GM23338 (cell line): ENCODE measurements around the gene TMED7. TPM values are rescaled to one million over a fixed set of nuclear protein-coding genes. Genes with fewer than 3 reads are reported as not detected.

Experiments used
- ATAC-seq: fragments of 200-7000 bp; cut with Tn5 transposase; 3 replicates; pipeline ENCODE4 v1.9.1; 2020
- DNase-seq: peaks from one replicate; pipeline ENCODE4 v3.0.0-alpha.2; 2015; ENCODE audit warnings: low spot score
- H2AFZ ChIP-seq: fragments of 200-600 bp; sonication (generic); 2 replicates; pipeline ENCODE4 v1.8.0; 2016; ENCODE audit warnings: antibody characterized with exemption, mild to moderate bottlenecking, moderate library complexity
- H3F3A ChIP-seq: fragments of 200-600 bp; sonication (generic); replicated peaks from 2 replicates; pipeline ENCODE4 v1.8.0; 2017; ENCODE audit warnings: antibody characterized with exemption, mixed run types, low read depth
- H3K27ac ChIP-seq: fragments of 200-600 bp; sonication (generic); 2 replicates; pipeline ENCODE4 v1.6.1; 2016; ENCODE audit warnings: low read depth
- H3K27me3 ChIP-seq: fragments of 200-600 bp; sonication (generic); 2 replicates; pipeline ENCODE4 v1.8.0; 2016; ENCODE audit warnings: mild to moderate bottlenecking, mixed run types, moderate library complexity; ENCODE audit not compliant: insufficient read depth
- H3K36me3 ChIP-seq: fragments of 200-600 bp; sonication (generic); 2 replicates; pipeline ENCODE4 v1.8.0; 2016; ENCODE audit warnings: mild to moderate bottlenecking; ENCODE audit not compliant: insufficient read depth
- H3K4me1 ChIP-seq: fragments of 200-600 bp; sonication (generic); 2 replicates; pipeline ENCODE4 v1.8.0; 2016; ENCODE audit warnings: mild to moderate bottlenecking, moderate library complexity; ENCODE audit not compliant: insufficient read depth
- H3K4me2 ChIP-seq: fragments of 200-600 bp; sonication (generic); 2 replicates; pipeline ENCODE4 v1.7.1; 2017; ENCODE audit warnings: mixed run types
- H3K4me3 ChIP-seq: fragments of 200-600 bp; sonication (generic); 2 replicates; pipeline ENCODE4 v1.6.1; 2016; ENCODE audit warnings: mixed run types
- H3K79me2 ChIP-seq: fragments of 200-600 bp; sonication (generic); replicated peaks from 2 replicates; pipeline ENCODE4 v1.8.0; 2017; ENCODE audit warnings: mild to moderate bottlenecking; ENCODE audit not compliant: insufficient read depth
- H3K9me2 ChIP-seq: fragments of 200-600 bp; sonication (generic); 2 replicates; pipeline ENCODE4 v1.8.0; 2017; ENCODE audit not compliant: insufficient read depth
- H4K20me1 ChIP-seq: fragments of 200-600 bp; sonication (generic); replicated peaks from 2 replicates; pipeline ENCODE4 v1.8.0; 2017; ENCODE audit warnings: mild to moderate bottlenecking; ENCODE audit not compliant: insufficient read depth
- H3K27ac Mint-ChIP-seq: 2 replicates; pipeline ENCODE4 v1.8.0; 2020; ENCODE audit warnings: inconsistent platforms, mild to moderate bottlenecking, moderate library complexity, mixed read lengths
- H3K27me3 Mint-ChIP-seq: 3 replicates; pipeline ENCODE4 v1.8.0; 2022; ENCODE audit warnings: low read depth, mild to moderate bottlenecking, moderate library complexity, mixed read lengths, inconsistent platforms; ENCODE audit not compliant: insufficient read depth, poor library complexity
- H3K36me3 Mint-ChIP-seq: 3 replicates; pipeline ENCODE4 v1.8.0; 2021; ENCODE audit warnings: low read depth, mild to moderate bottlenecking, inconsistent platforms, moderate library complexity, mixed read lengths
- H3K4me1 Mint-ChIP-seq: 3 replicates; pipeline ENCODE4 v1.8.0; 2020; ENCODE audit warnings: mild to moderate bottlenecking, inconsistent platforms, mixed read lengths
- H3K4me3 Mint-ChIP-seq: 3 replicates; pipeline ENCODE4 v1.8.0; 2021; ENCODE audit warnings: moderate library complexity, mild to moderate bottlenecking, inconsistent platforms, mixed read lengths
- H3K9me3 Mint-ChIP-seq: 3 replicates; pipeline ENCODE4 v1.8.0; 2020; ENCODE audit warnings: moderate library complexity, mild to moderate bottlenecking, inconsistent platforms, mixed read lengths
- ETS1 ChIP-seq: IDR thresholded peaks from 2 replicates; pipeline ENCODE4 v1.6.1; 2016; ENCODE audit warnings: antibody characterized with exemption
- EZH2 ChIP-seq: fragments of 200-600 bp; sonication (generic); IDR thresholded peaks from one replicate; pipeline ENCODE4 v1.8.0; 2017; ENCODE audit warnings: antibody characterized with exemption, mild to moderate bottlenecking, low read depth; ENCODE audit not compliant: unreplicated experiment
- JUNB ChIP-seq: IDR thresholded peaks from one replicate; pipeline ENCODE4 v1.6.1; 2016; ENCODE audit warnings: antibody characterized with exemption; ENCODE audit not compliant: unreplicated experiment
- NANOG ChIP-seq: IDR thresholded peaks from 2 replicates; pipeline ENCODE4 v1.6.1; 2016; ENCODE audit warnings: antibody characterized with exemption, borderline replicate concordance
- STAT1 ChIP-seq: IDR thresholded peaks from one replicate; pipeline ENCODE4 v1.6.1; 2016; ENCODE audit warnings: antibody characterized with exemption; ENCODE audit not compliant: unreplicated experiment
- ZNF114 ChIP-seq: fragments of 250-450 bp; sonication (Bioruptor Pico); IDR thresholded peaks from 2 replicates; pipeline ENCODE4 v1.5.0; 2020; ENCODE audit warnings: mild to moderate bottlenecking, moderate library complexity
- ZNF462 ChIP-seq: fragments of 250-450 bp; sonication (Bioruptor Pico); IDR thresholded peaks from 2 replicates; pipeline ENCODE4 v1.5.0; 2020; ENCODE audit warnings: mild to moderate bottlenecking, moderate library complexity
- polyA plus RNA-seq: library from polyadenylated mRNA; unstranded; fragments of >200 nt; fragmentation: Nextera tagmentation; extraction: Ambion mirVana; gene quantifications from 2 replicates; pipeline ENCODE4 v1.2.1, GENCODE V29; 2016
- total RNA-seq: library from RNA; depleted of rRNA; stranded (reverse); fragments of >200 nt; shearing (Covaris generic); gene quantifications from 2 replicates; pipeline ENCODE4 v1.2.3, GENCODE V29; 2014

Gene TMED7
- total and polyA plus RNA-seq, 2 experiments from 2014 or later, result 30.2 to 158 TPM

GRCh38 chr5:115579747-115580173, 46.1 kb downstream of the TMED7 start:
- no peak overlapping the region for H3K27ac ChIP-seq
- ATAC-seq, result no peak
- no peak for DNase-seq
- no peaks in the 10 kb centered on the region for H3F3A ChIP-seq
- H3K36me3 ChIP-seq, result no peaks in the 10 kb centered on the region
- H3K27me3 ChIP-seq, result no peaks in the 10 kb centered on the region
- Mint-ChIP-seq H3K4me3 (no peak overlapping the region), H3K4me1 (peaks cover 5% of the 10 kb centered on the region; the same call in 1 of the 3 replicates), H3K27me3 (no peaks in the 10 kb centered on the region), H3K27ac (no peak overlapping the region), H3K36me3 (peaks cover 3% of the 10 kb centered on the region; the same call in 1 of the 3 replicates), H3K9me3 (no peaks in the 10 kb centered on the region)
- H4K20me1 ChIP-seq, result 0 out of 2 replicates have a peak, but pooled peaks cover 3% of the 10 kb centered on the region
- no peak overlapping the region for H3K4me3 ChIP-seq
- H3K9me2 ChIP-seq, result no peaks in the 10 kb centered on the region; the same call in 1 of the 2 replicates
- TF ChIP-seq NANOG, result no peak
- no peak for TF ChIP-seq ETS1
- no peak for TF ChIP-seq ZNF114 (CRISPR knock-in tag)
- no peak for TF ChIP-seq ZNF462 (CRISPR knock-in tag)
- TF ChIP-seq STAT1, result no peak
- no peak for TF ChIP-seq EZH2
- no peak for TF ChIP-seq JUNB
- H3K79me2 ChIP-seq, result no peaks in the 10 kb centered on the region
- H3K4me2 ChIP-seq, result no peak overlapping the region
- no peaks in the 10 kb centered on the region for H3K4me1 ChIP-seq
- H2AFZ ChIP-seq, result no peak overlapping the region
